SU-DHL-6 (cell line): ENCODE data around the gene EGFL6.

Source experiments
- H2AFZ ChIP-seq: fragments of 200-600 bp; sonication (generic); 2 replicates; pipeline ENCODE4 v1.6.1; 2014; ENCODE audit warnings: low read depth, mild to moderate bottlenecking, moderate library complexity, mixed read lengths, antibody characterized with exemption, low read length; ENCODE audit not compliant: severe bottlenecking
- H3F3A ChIP-seq: fragments of 200-600 bp; shearing (Covaris generic); 2 replicates; pipeline ENCODE4 v1.6.0; 2016; ENCODE audit warnings: antibody characterized with exemption, mild to moderate bottlenecking; ENCODE audit not compliant: insufficient read depth
- H3K27ac ChIP-seq: fragments of 200-600 bp; sonication (generic); 2 replicates; pipeline ENCODE4 v1.5.1; 2016; ENCODE audit warnings: low read depth, mild to moderate bottlenecking, low read length, moderate library complexity, mixed read lengths
- H3K27me3 ChIP-seq: fragments of 200-600 bp; sonication (generic), shearing (Covaris generic); 2 replicates; pipeline ENCODE4 v1.6.0; 2014; ENCODE audit warnings: mild to moderate bottlenecking, low read length
- H3K36me3 ChIP-seq: fragments of 200-600 bp; sonication (generic); 2 replicates; pipeline ENCODE4 v1.6.1; 2014; ENCODE audit warnings: mild to moderate bottlenecking, low read length, mixed read lengths
- H3K4me2 ChIP-seq: fragments of 300-600, 200-600 bp; shearing (Covaris generic), sonication (generic); 2 replicates; pipeline ENCODE4 v1.6.0; 2014; ENCODE audit warnings: low read length, low read depth, mild to moderate bottlenecking; ENCODE audit not compliant: poor library complexity, severe bottlenecking
- H3K4me3 ChIP-seq: fragments of 200-600 bp; sonication (generic); 2 replicates; pipeline ENCODE4 v1.5.1; 2014; ENCODE audit warnings: antibody characterized with exemption, low read length, mild to moderate bottlenecking, mixed read lengths; ENCODE audit not compliant: insufficient read depth, poor library complexity, severe bottlenecking
- H3K79me2 ChIP-seq: fragments of 200-600 bp; sonication (generic); 2 replicates; pipeline ENCODE4 v1.6.1; 2014; ENCODE audit warnings: mild to moderate bottlenecking, low read length, moderate library complexity; ENCODE audit not compliant: insufficient read depth
- H3K9ac ChIP-seq: fragments of 200-600 bp; sonication (generic); 2 replicates; pipeline ENCODE4 v1.7.0; 2014; ENCODE audit warnings: mild to moderate bottlenecking, low read length
- H3K9me2 ChIP-seq: fragments of 200-600 bp; sonication (generic); replicated peaks from 2 replicates; pipeline ENCODE4 v1.6.1; 2014; ENCODE audit warnings: low read length; ENCODE audit not compliant: insufficient read depth
- H3K9me3 ChIP-seq: fragments of 200-600 bp; sonication (generic); 2 replicates; pipeline ENCODE4 v1.6.1; 2014; ENCODE audit warnings: low read length, mixed read lengths; ENCODE audit not compliant: insufficient read depth
- H4K20me1 ChIP-seq: fragments of 200-600 bp; sonication (generic); 2 replicates; pipeline ENCODE4 v1.6.1; 2014; ENCODE audit warnings: low read depth, mild to moderate bottlenecking, antibody characterized with exemption, low read length, moderate library complexity, mixed read lengths
- EZH2phosphoT487 ChIP-seq: fragments of 200-600 bp; sonication (generic), shearing (Covaris generic); conservative IDR thresholded peaks from 2 replicates; pipeline ENCODE4 v1.6.1; 2018; ENCODE audit warnings: mild to moderate bottlenecking, antibody characterized with exemption, low read length, moderate library complexity, mixed read lengths
- TF ChIP-seq, protein P1 (sequence below): fragments of 200-600 bp; sonication (generic); IDR thresholded peaks from one replicate; pipeline ENCODE4 v1.5.1; 2017; ENCODE audit warnings: antibody characterized with exemption, mild to moderate bottlenecking, low read length, moderate library complexity; ENCODE audit not compliant: insufficient read depth, poor library complexity, severe bottlenecking

Gene EGFL6

DNA sequence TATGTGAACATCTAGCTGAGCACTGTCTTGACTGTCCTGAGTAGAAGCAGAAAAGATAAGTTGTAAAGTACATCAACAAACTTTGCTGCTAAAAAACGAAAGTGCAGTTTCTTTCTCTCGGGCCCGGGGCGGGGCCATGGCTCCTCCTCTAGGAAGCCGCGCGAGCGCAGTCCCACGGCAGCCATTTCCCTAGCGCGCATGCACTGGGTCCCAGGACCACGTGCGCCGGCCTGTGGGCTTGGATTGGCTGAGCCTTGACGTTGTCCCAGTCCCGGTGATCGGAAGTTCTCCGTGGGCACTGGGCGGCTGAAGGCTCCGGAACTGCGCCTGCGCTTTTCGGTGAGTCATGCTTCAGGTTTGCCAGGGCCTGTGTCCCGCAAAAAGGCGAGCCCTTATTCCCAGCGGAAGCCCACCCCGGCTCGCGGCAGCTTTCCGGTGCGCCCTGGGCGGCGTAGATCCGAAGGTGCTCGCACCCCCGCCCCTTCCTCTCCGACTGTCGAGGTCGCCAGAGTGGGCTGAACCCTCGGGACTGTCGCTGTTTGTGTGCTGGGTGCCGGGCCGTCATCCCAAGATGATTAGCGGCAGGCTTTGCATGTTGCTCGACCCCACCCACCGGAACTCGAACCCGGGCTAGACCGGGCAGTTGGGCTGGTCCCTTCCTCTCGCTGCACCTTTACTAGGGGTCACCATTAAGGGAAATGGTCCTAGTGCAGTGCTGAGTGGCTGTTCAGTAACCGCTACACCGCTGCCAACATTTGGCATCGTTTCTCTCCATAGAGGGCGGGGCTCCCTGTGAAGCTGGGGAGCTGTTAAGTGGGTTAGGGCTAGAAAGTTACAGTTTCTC lies 83.7 kb downstream of the EGFL6 start, which contains the start of gene TCEANC:
TSS of gene TCEANC (plus strand) at position 292 of the 844 bp plus-strand sequence. CDS start 9,368 bp downstream, outside the sequence.
- no peaks in the 10 kb centered on the region for H3K36me3 ChIP-seq
- H4K20me1 ChIP-seq, result no peaks in the 10 kb centered on the region
- TF ChIP-seq EZH2phosphoT487, result no peak
- TF ChIP-seq, protein P1, sequence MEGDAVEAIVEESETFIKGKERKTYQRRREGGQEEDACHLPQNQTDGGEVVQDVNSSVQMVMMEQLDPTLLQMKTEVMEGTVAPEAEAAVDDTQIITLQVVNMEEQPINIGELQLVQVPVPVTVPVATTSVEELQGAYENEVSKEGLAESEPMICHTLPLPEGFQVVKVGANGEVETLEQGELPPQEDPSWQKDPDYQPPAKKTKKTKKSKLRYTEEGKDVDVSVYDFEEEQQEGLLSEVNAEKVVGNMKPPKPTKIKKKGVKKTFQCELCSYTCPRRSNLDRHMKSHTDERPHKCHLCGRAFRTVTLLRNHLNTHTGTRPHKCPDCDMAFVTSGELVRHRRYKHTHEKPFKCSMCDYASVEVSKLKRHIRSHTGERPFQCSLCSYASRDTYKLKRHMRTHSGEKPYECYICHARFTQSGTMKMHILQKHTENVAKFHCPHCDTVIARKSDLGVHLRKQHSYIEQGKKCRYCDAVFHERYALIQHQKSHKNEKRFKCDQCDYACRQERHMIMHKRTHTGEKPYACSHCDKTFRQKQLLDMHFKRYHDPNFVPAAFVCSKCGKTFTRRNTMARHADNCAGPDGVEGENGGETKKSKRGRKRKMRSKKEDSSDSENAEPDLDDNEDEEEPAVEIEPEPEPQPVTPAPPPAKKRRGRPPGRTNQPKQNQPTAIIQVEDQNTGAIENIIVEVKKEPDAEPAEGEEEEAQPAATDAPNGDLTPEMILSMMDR, result no peak
- H3F3A ChIP-seq, result no peaks in the 10 kb centered on the region
- H3K79me2 ChIP-seq, result peaks cover 13% of the 10 kb centered on the region; the same call in 1 of the 2 replicates
- peak within 1 kb of the TSS; percentile 21 for H2AFZ ChIP-seq
- H3K27ac ChIP-seq, result peak within 1 kb of the TSS; percentile 77
- H3K27me3 ChIP-seq, result no peaks in the 10 kb centered on the region
- H3K4me2 ChIP-seq, result peak within 1 kb of the TSS; percentile 85
- no peaks in the 10 kb centered on the region for H3K9me2 ChIP-seq
- H3K9me3 ChIP-seq, result no peaks in the 10 kb centered on the region
- peak within 1 kb of the TSS; percentile 61 for H3K9ac ChIP-seq
- peak within 1 kb of the TSS; percentile 52 for H3K4me3 ChIP-seq

DNA sequence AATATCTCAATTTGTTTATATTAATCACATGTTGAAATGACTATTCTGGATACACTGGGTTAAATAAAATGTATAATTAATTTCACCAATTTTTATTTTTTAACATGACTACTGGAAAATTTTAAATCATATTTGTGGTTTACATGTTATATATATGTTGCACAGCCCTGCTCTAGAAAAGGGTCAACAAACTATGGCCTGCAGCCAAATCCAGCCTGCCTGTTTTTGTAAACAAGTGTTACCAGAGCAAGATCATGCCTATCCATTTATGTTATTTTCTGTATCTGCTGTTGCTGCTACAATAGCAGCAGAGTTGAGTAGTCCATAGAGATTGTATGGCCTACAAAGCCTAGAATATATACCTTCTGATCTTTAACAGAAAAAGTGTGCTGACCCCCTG lies 84.7 kb downstream of the EGFL6 start:
- Histone ChIP-seq H3K9me3 (no peaks in the 10 kb centered on the region), H3K36me3 (no peaks in the 10 kb centered on the region), H3K27ac (peak overlapping the region; percentile 77; the same call in 1 of the 2 replicates), H3F3A (no peaks in the 10 kb centered on the region), H3K4me3 (peak overlapping the region; percentile 52), H3K27me3 (no peaks in the 10 kb centered on the region), H2AFZ (no peak overlapping the region), H3K9me2 (no peaks in the 10 kb centered on the region), H4K20me1 (no peaks in the 10 kb centered on the region), H3K4me2 (peak overlapping the region; percentile 85), H3K79me2 (peaks cover 13% of the 10 kb centered on the region; the same call in 1 of the 2 replicates), H3K9ac (peak overlapping the region; percentile 61)
- no peak for TF ChIP-seq EZH2phosphoT487
- TF ChIP-seq, protein P1, result no peak

DNA sequence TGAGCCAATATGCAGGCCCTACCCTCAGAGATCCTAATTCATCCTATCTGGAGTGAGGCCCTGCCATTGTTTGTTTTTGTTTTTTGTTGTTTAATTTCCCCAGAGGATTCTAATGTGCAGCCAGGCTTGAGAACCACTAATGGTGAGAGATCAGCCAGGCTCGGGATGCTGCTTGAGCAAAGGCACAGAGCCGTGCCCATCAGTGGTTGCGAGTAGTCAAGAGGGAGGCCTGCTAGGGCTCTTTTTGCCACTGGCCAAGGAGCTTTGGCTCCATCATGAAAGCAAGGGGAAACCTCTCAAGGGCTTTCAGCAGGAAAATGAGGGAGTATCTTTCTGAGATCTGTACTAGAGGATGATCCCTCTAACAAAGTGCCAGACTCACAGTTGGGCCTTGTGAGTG lies 86.3 kb downstream of the EGFL6 start:
- H3K27me3 ChIP-seq, result no peaks in the 10 kb centered on the region
- H3K36me3 ChIP-seq, result 0 out of 2 replicates have a peak, but pooled peaks cover 4% of the 10 kb centered on the region
- H3K9me2 ChIP-seq, result no peaks in the 10 kb centered on the region
- TF ChIP-seq EZH2phosphoT487, result no peak
- TF ChIP-seq, protein P1, result no peak
- H3K9ac ChIP-seq, result no peak overlapping the region
- no peaks in the 10 kb centered on the region for H4K20me1 ChIP-seq
- no peak overlapping the region for H3K4me3 ChIP-seq
- no peaks in the 10 kb centered on the region for H3K9me3 ChIP-seq
- H2AFZ ChIP-seq, result no peak overlapping the region
- peaks cover 13% of the 10 kb centered on the region; the same call in 1 of the 2 replicates for H3K79me2 ChIP-seq
- no peaks in the 10 kb centered on the region for H3F3A ChIP-seq
- no peak overlapping the region for H3K4me2 ChIP-seq
- H3K27ac ChIP-seq, result no peak overlapping the region
